GM19025 (cell line): Measurements from ENCODE around the gene HSPA1A.
"Not testable (repeated sequence)": the region's sequence is repeated elsewhere in the genome, so short reads cannot be mapped to it uniquely, and the experiment has no call there.

Source experiments
- ATAC-seq: cut with Tn5 transposase; IDR thresholded peaks from one replicate; pipeline ENCODE4 v1.9.1; 2021; ENCODE audit warnings: mild to moderate bottlenecking, low read depth, moderate library complexity; ENCODE audit not compliant: unreplicated experiment

The HSPA1A gene

GRCh38 chr6:31806470-31807272 is 8.7 kb upstream of the HSPA1A start, which contains the start of gene LSM2:
Gene LSM2 (minus strand): TSS chr6:31806966. CDS start chr6:31806757, 209 bp downstream.
- ATAC-seq: peak; percentile 91

GRCh38 chr6:31808599-31808998 is 6.7 kb upstream of the HSPA1A start:
- not testable (repeated sequence) for ATAC-seq

- ATAC-seq: no peak
Observed at GRCh38 chr6:31811645-31812044, 3.7 kb upstream of the HSPA1A start.

- no peak for ATAC-seq
Observed at GRCh38 chr6:31813465-31813849, 1.9 kb upstream of the HSPA1A start.

GRCh38 chr6:31814677-31815024 is 692 bp upstream of the HSPA1A start:
- ATAC-seq: no peak

- ATAC-seq: not testable (repeated sequence)
Observed at GRCh38 chr6:31817133-31817928, 2.0 kb downstream of the HSPA1A start.

GRCh38 chr6:31817929-31818511 is 2.7 kb downstream of the HSPA1A start:
- ATAC-seq: not testable (repeated sequence)

- ATAC-seq: no peak
Observed at GRCh38 chr6:31819871-31820299, 4.5 kb downstream of the HSPA1A start.

GRCh38 chr6:31820399-31820798 is 5.1 kb downstream of the HSPA1A start:
- ATAC-seq: not testable (repeated sequence)

GRCh38 chr6:31821301-31822035 is 6.1 kb downstream of the HSPA1A start:
- ATAC-seq: no peak

- no peak for ATAC-seq
Observed at GRCh38 chr6:31822036-31822821, 6.9 kb downstream of the HSPA1A start.

- ATAC-seq: not testable (repeated sequence)
Observed at GRCh38 chr6:31823592-31824196, 8.4 kb downstream of the HSPA1A start.

- no peak for ATAC-seq
Observed at GRCh38 chr6:31825553-31825952, 10.2 kb downstream of the HSPA1A start.

GRCh38 chr6:31826793-31827285 is 11.5 kb downstream of the HSPA1A start:
- ATAC-seq: no peak

GRCh38 chr6:31827286-31828079 is 12.1 kb downstream of the HSPA1A start, which contains the start of gene HSPA1B:
Gene HSPA1B (plus strand): TSS chr6:31827738. CDS start chr6:31827951, 213 bp downstream.
- ATAC-seq: peak; percentile 71

GRCh38 chr6:31829633-31830283 is 14.4 kb downstream of the HSPA1A start:
- ATAC-seq: no peak

GRCh38 chr6:31830886-31831335 is 15.6 kb downstream of the HSPA1A start:
- ATAC-seq: no peak
